H1 (cell line): ENCODE measurements around the gene MECR. TPM values are rescaled to one million over a fixed set of nuclear protein-coding genes. Genes with fewer than 3 reads are reported as not detected.

Experiments
- HDAC6 ChIP-seq: IDR thresholded peaks from one replicate; pipeline ENCODE4 v1.7.1; 2012; ENCODE audit warnings: low read depth, mild to moderate bottlenecking, inconsistent platforms, low read length, moderate library complexity
- KDM4A ChIP-seq: IDR thresholded peaks from one replicate; pipeline ENCODE4 v1.7.1; 2012; ENCODE audit warnings: low read depth, mild to moderate bottlenecking, moderate library complexity, low read length, inconsistent platforms; ENCODE audit not compliant: severe bottlenecking
- MAFK ChIP-seq: IDR thresholded peaks from 2 replicates; pipeline ENCODE4 v1.6.1; 2012; ENCODE audit warnings: low read depth, mild to moderate bottlenecking, improper control_type of control experiment, low read length
- SIN3A ChIP-seq, 2 experiments: IDR thresholded peaks in 1 of 2; conservative IDR thresholded peaks in 1 of 2; 2 replicates each; pipeline ENCODE4 v1.6.1; 2011 to 2012; ENCODE audit warnings: low read length in 2 of 2, improper control_type of control experiment in 1 of 2, low read depth in 1 of 2, mild to moderate bottlenecking in 1 of 2
- SIRT6 ChIP-seq: IDR thresholded peaks from one replicate; pipeline ENCODE4 v1.7.1; 2012; ENCODE audit warnings: low read length, inconsistent platforms
- SIX5 ChIP-seq: IDR thresholded peaks from 2 replicates; pipeline ENCODE4 v1.6.1; 2011; ENCODE audit warnings: mild to moderate bottlenecking, low read depth, low read length
- SP2 ChIP-seq: IDR thresholded peaks from 2 replicates; pipeline ENCODE4 v1.6.1; 2012; ENCODE audit warnings: mild to moderate bottlenecking, low read length, inconsistent platforms
- SP4 ChIP-seq: IDR thresholded peaks from 2 replicates; pipeline ENCODE4 v1.6.1; 2012; ENCODE audit warnings: low read length, inconsistent platforms
- polyA plus RNA-seq, 7 experiments: library from polyadenylated mRNA; depleted of rRNA in 3 of 7; stranded (reverse) in 5 of 7; unstranded in 2 of 7; fragments of >200 nt in 5 of 7; fragments of 200-250 nt in 2 of 7; gene quantifications; 1 replicate in 5 of 7; 2 replicates in 1 of 7; 4 replicates in 1 of 7; pipeline versions ENCODE4 v1.2.1 to v1.2.3, GENCODE V29; 2011 to 2013; ENCODE audit warnings: missing spikeins in 2 of 7, mixed read lengths in 2 of 7
- total RNA-seq: library from RNA; stranded (reverse); fragmentation: NEBNext Ultra II Directional; extraction: Animal tissue kit (Norgen Biotek cat#: 25700); gene quantifications from 2 replicates; pipeline ENCODE4 v1.2.1, GENCODE V29; 2021
- TF ChIP-seq, protein P1 (sequence below): IDR thresholded peaks from 2 replicates; pipeline ENCODE4 v1.6.1; 2012; ENCODE audit warnings: inconsistent platforms
- TF ChIP-seq, protein P2 (sequence below), 3 experiments: IDR thresholded peaks; 1 replicate in 2 of 3; 2 replicates in 1 of 3; pipeline versions ENCODE4 v1.5.1 to v1.6.1; 2011; ENCODE audit warnings: low read length in 3 of 3, mild to moderate bottlenecking in 3 of 3, inconsistent platforms in 2 of 3, low read depth in 1 of 3, moderate library complexity in 1 of 3; ENCODE audit not compliant: insufficient read depth in 1 of 3; ENCODE audit errors: control extremely low read depth in 1 of 3

MECR gene
- total and polyA plus RNA-seq, 2 of the 8 experiments (the other 6 are each of a cell fraction or from before 2014, with no cell fraction given), result 24.2 to 24.4 TPM

DNA sequence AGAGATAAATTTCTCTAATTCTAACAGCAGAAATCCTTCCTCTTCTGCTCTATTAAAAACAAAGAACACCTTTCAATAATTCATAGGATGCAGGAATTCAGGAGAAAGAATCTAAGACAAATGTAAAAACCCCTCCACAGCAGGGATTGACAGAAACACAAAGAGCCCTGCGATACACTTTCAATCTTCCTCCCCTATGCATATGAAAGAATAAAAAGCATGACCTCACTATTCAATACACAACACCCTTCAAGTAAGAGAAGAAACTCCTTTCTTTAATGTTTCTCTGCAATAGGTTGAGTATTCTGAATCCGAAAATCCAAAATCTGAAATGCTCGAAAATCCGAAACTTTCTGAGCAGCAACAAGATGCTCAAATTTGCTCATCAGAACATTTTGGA, 66.1 kb downstream of the MECR start (continued):
- TF ChIP-seq, protein P1, sequence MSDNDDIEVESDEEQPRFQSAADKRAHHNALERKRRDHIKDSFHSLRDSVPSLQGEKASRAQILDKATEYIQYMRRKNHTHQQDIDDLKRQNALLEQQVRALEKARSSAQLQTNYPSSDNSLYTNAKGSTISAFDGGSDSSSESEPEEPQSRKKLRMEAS, result no peak
- no peak for TF ChIP-seq MAFK
- no peak for TF ChIP-seq HDAC6
- no peak for TF ChIP-seq SIX5
- TF ChIP-seq, protein P2, sequence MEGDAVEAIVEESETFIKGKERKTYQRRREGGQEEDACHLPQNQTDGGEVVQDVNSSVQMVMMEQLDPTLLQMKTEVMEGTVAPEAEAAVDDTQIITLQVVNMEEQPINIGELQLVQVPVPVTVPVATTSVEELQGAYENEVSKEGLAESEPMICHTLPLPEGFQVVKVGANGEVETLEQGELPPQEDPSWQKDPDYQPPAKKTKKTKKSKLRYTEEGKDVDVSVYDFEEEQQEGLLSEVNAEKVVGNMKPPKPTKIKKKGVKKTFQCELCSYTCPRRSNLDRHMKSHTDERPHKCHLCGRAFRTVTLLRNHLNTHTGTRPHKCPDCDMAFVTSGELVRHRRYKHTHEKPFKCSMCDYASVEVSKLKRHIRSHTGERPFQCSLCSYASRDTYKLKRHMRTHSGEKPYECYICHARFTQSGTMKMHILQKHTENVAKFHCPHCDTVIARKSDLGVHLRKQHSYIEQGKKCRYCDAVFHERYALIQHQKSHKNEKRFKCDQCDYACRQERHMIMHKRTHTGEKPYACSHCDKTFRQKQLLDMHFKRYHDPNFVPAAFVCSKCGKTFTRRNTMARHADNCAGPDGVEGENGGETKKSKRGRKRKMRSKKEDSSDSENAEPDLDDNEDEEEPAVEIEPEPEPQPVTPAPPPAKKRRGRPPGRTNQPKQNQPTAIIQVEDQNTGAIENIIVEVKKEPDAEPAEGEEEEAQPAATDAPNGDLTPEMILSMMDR (IDR thresholded peaks at IDR 0.05; ENCODE audit: control extremely low read depth in 1 of 3, insufficient read depth in 1 of 3, low read depth in 1 of 3, low read length in 3 of 3), result no peak
- no peak for TF ChIP-seq SIN3A (conservative IDR thresholded peaks at IDR 0.05 in 1 of 2, IDR thresholded peaks at IDR 0.05 in 1 of 2; ENCODE audit: low read depth in 1 of 2, low read length in 2 of 2)
- no peak for TF ChIP-seq SIRT6
- no peak for TF ChIP-seq SP2
- TF ChIP-seq SP4, result no peak
- no peak for TF ChIP-seq KDM4A
